Activated CD4-positive, alpha-beta T cell treated with anti-CD3 and anti-CD28 coated beads, Interleukin-2, Interleukin-6, amounts not matched to agents 100 ng/mL and 50 ng/mL, durations not matched to agents 16 hours and 8 hours (primary cell): ENCODE measurements around the gene ZFP57.
A peak's percentile ranks its signal among the peaks of the same experiment; 100 is the strongest.

Source experiments
- DNase-seq: peaks from one replicate; pipeline ENCODE4 v3.0.0-alpha.2; 2020

ZFP57 gene

DNA sequence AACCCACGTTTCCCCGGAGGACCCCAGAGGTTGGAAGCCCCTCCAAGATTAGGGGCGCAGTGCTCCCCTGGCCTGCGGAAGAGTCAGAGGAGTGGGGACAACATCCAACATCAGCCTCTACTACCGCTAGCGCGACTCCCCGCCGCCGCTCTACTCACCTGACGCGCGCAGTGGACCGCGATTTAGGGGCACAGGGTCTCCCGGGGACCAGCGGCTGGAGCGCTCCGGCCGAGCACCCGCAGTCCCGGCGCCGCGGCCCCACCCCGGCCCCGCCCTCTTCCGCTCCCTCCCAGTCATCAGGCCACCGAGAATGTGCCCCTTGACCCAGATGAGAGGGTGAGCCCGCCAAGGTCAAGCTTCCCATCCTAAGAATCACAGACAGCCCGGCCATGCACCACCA lies at the start of gene ZFP57:
ZFP57 (minus strand) TSS at position 249 of the 400 bp plus-strand sequence. CDS start 4,149 bp downstream, outside the sequence.
- DNase-seq, result no peak

DNA sequence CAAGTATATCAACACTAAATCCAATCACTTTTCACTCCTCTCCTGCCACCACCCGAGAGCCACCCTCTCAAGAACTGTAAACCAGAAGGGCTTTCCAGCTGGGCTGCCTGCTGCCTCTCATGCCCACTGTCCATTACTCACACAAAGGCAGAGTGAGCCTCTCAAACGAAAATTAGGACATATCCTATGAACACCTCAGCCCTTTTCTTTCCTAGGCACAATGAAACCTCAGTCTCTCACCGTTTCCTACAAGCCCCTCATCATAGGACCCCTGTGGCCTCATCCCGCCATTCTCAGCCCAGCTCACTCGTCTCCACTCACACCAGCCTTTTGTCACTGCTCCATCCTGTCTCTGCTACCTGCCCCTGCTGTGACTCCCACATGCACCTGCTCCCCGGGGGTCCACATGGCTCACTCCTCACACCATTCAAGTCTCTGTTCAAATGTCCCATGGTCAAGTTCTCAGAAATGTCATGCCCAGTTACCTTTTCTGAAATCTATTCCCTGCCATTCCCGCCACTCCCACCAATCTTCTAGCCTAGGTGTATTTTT lies 49.7 kb upstream of the ZFP57 start:
- no peak for DNase-seq

DNA sequence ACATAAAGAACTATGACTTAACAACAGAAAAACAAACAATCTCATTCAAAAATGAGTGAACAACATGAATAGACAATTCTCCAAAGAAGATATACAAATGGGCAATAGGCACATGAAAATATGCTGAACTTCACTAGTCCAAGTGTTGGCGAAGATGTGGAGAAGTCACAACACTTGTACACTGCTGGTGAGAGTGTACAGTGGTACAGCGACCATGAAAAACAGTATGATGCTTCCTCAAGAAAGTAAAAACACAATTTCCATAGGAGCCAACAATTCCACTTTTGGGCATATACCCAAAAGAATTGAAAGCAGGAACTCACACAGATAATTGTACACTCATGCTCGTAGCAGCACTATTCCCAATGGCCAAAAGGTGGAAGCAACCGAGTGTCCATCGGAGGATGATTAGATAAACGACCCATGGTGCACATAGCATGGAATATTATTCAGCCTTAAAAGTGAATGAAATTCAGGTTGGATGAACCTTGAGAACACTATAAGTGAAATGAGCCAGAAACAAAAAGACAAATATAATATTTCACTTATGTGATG lies 48.9 kb upstream of the ZFP57 start:
- DNase-seq, result no peak

DNA sequence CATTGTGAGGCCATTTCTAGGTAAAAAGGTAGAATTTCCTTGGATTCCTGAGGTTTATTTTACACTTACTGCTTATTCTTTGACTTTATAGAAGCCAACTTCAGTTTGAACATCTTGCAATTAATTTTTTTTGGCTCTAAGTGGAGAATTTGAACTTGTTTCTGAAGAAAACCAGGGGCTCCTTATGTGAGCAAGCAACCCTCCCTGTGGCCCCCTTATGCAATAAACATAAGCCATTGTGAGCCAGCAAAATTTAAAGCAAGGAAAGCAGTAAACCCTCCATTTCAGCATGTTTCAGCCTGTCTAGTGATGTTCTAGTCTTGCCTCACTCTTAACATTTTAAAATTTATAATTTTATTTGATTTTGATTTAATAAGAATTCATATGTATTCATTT lies 47.9 kb upstream of the ZFP57 start:
- DNase-seq, result no peak

DNA sequence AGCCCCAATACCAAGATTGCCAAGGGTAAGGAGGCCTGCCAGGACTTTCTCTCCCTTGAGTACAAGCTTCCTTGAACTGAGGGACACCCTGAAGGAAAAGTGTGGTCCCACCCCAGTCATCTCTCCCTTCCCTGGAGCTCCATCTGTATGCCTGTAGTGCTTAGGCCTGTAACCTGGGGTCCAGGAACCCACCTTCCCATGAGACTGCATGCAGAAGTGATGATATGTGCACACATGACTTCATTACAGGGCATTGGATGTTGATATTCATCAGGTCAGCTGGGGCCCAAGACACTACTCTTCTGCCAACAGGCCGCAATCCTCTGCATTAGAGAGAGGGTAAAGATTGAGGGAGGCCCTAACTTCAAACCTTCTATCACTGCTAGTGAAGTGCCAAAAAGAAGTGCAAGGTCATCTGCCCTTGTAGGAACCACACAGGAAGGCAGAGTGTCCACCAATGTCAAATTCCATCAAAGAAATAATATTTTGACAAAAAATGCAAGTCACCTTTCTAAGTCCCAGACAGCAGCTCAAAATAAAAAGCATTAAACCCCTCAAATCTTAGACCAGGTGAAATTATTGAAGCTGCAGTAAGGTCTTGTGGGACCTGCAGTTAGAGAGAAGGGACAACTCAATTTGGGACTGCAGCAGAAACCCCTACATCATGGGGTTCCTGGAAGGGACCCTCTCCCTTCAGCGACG lies 47.4 kb upstream of the ZFP57 start:
- no peak for DNase-seq

DNA sequence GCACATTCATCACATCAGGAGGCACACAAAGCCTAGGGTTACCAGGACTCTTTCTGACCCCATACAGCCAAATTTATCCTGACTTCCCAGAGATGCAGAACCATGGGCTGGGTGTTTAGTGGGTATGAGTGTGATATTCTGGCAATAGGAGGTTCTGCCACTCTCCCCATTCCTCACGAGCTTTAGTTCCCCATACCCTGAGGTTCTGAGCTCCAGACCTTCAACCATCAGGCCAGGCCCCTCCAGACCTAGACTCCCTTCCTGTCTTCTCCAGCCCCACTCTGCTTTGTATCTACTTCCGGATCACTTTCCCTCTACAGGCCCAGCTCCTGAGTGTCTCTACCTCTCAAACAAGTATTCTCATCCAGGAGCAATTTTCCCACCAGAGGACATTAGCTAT lies 46.7 kb upstream of the ZFP57 start:
- DNase-seq, result no peak

DNA sequence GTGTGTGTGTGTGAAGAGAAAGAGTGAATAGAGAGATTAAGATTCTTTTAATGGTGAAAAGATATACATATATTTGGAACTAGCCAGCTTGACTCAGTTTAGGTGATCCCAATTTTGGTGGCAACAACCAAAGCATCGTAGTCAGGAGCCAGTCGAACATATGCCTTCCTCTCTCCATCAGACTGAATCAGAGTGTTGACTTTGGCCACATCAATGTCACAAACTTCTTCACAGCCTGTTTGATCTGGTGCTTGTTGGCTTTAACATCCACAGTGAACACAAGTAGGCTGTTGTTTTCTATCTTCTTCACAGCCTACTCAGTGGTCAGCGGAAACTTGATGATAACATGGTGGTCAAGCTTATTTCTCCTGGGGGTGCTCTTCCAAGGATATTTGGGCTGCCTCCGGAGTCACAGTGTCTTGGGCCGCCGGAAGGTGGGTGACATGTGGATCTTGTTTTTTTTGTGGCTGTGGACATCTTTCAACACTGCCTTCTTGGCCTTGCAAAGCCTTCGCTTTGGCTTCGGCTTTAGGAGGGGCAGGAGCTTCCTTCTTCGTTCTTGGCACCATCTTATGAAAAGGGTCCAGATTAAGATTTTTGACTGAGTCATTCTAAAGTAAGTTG lies 45.7 kb upstream of the ZFP57 start:
- DNase-seq, result no peak

DNA sequence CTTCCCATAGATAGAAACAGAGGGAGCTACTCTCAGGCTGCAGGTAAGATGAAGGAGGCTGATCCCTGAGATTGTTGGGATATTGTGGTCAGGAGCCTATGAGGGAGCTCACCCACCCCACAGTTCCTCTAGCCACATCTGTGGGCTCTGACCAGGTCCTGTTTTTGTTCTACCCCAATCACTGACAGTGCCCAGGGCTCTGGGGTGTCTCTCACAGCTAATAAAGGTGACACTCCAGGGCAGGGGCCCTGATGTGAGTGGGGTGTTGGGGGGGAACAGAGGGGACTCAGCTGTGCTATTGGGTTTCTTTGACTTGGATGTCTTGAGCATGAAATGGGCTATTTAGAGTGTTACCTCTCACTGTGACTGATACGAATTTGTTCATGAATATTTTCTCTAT lies 45.0 kb upstream of the ZFP57 start:
- no peak for DNase-seq

DNA sequence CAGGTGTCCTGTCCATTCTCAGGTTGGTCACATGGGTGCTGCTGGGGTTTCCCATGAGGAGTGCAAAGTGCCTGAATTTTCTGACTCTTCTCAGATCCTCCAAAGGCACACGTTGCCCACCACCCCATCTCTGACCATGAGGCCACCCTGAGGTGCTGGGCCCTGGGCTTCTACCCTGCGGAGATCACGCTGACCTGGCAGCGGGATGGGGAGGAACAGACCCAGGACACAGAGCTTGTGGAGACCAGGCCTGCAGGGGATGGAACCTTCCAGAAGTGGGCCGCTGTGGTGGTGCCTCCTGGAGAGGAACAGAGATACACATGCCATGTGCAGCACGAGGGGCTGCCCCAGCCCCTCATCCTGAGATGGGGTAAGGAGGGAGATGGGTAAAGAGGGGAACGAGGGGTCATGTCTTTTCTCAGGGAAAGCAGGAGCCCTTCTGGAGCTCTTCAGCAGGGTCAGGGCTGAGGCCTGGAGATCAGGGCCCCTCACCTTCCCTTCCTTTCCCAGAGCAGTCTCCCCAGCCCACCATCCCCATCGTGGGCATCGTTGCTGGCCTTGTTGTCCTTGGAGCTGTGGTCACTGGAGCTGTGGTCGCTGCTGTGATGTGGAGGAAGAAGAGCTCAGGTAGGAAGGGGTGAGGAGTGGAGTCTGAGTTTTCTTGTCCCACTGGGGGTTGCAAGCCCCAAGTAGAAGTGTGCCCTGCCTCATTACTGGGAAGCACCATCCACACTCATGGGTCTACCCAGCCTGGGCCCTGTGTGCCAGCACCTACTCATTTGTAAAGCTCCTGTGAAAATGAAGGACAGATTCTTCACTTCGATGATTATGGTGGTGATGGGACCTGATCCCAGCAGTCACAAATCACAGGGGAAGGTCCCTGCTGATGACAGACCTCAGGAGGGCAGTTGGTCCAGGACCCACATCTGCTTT lies 44.3 kb upstream of the ZFP57 start:
- no peak for DNase-seq

DNA sequence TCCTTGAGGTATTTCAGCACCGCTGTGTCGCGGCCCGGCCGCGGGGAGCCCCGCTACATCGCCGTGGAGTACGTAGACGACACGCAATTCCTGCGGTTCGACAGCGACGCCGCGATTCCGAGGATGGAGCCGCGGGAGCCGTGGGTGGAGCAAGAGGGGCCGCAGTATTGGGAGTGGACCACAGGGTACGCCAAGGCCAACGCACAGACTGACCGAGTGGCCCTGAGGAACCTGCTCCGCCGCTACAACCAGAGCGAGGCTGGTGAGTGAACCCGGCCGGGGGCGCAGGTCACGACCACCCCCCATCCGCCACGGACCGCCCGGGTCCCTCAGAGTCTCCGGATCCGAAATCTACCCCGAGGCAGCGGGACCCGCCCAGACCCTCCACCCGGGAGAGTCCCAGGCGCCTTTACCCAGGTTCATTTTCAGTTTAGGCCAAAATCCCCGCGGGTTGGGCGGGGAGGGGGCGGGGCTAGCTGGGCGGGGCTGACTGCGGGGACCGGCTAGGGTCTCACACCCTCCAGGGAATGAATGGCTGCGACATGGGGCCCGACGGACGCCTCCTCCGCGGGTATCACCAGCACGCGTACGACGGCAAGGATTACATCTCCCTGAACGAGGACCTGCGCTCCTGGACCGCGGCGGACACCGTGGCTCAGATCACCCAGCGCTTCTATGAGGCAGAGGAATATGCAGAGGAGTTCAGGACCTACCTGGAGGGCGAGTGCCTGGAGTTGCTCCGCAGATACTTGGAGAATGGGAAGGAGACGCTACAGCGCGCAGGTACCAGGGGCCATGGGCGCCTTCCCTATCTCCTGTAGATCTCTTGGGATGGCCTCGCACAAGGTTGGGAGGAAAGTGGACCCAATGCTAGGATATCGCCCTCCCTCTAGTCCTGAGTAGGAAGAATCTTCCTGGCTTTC lies 43.0 kb upstream of the ZFP57 start:
- peak; percentile 78 for DNase-seq

DNA sequence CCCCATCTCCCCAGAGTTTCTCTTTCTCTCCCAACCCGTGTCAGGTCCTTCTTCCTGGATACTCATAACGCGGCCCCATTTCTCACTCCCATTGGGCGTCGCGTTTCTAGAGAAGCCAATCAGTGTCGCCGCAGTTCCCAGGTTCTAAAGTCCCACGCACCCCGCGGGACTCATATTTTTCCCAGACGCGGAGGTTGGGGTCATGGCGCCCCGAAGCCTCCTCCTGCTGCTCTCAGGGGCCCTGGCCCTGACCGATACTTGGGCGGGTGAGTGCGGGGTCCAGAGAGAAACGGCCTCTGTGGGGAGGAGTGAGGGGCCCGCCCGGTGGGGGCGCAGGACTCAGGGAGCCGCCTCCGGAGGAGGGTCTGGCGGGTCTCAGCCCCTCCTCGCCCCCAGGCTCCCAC lies 42.3 kb upstream of the ZFP57 start, which contains the start of gene HLA-F:
HLA-F (plus strand) TSS at position 173 of the 404 bp plus-strand sequence; CDS start at position 203, 30 bp downstream.
- DNase-seq, result peak; percentile 86

DNA sequence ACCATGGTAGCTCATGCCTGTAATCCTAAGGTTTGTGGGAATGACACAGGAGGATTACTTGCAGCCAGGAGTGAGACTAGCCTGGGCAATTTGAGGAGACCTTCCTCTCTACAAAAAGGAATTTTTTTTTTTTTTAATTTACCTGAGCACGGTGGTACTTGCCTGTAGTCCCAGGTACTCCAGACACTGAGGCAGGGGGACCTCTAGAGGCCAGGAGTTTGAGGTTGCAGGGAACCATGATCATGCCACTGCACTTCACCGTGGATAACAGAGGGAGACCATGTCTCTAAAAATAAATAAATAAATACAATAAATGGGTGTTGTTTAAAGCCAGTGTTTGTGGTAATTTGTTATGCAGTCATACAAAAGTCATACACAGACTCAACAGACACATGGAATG lies 39.9 kb upstream of the ZFP57 start:
- no peak for DNase-seq

DNA sequence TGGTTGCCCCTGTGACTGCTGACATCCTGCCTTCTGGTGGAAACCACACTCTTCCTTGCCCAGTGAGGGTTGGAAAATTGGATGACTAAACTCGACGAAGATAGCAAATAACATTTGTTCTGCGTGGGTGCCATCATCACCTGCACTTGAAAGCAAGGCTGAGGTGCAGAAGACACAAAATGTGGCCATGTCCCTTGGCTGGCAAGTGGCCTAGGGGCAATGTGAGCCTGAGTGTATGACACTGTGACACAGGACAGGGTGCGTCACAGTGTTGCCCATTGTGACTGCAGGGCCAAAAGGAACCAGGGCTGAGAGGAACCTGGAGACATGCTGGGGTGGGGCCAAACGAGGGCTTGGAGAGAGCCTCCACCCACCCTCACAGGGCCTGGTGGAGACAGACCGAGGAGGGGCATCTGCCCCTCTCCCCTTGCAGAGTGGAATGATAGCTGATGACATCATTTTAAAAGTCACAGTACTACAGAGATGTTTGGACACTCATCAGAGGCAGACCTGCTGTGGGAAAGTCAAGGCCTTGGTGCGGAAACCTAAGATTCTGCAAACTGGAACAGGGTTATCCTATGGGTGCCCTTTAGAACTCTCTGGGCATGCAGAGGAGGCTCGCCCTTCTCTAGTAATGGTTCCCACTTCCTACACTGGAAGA lies 29.5 kb upstream of the ZFP57 start:
- DNase-seq, result peak; percentile 20

DNA sequence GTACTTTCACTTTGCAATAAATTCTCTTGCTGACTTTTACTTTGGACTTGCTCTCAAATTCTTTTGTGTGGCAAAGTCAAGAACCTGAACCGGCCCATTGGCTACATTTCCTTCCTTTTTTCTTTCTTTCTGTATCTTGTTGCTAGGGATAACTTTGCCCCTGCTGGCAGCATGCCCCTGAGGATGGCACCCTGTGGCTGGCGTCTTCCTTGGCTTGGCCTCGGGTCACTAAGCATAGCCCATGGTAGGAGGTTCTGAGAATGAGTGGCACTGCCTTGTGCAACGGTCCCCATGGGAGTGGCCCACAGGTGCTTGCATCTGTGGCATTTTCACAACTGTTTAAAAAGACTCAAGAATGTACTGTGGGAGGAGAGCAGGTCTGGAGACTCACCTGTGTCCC lies 28.2 kb upstream of the ZFP57 start:
- peak; percentile 16 for DNase-seq

DNA sequence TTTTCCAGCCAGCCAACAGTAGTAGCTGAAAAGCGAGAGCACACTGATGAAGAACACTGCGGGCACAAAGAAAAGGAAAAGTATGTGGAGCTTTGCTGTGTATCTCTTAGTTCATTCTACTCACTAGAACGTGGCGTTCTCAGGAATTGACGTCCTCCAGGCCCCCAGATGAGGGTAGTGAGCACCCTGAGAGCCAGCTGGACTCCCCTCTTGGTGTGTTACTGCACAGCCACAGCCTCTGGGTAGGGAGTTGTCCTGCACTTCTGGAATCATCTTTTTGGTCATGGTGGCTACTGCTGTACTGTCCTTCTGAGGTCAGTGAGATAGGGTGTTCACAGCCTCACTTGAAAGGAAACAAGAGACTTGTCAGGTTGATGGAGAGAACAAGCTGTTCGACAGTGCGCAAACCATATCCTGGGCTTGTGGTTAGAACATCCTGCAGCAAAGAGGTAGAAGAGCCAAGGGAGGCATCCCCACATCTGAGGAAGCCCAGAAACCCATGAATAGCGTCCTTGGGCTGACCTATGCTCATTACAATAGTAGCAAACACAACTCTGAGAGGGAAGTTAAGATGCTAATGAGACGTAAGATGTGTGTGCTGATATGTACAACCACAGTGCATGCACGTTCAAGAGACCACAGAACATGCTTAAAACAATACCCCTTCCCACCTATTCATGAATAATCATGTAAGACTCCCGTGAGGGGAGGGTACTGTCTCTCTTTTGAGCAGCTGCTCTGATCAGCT lies 27.7 kb upstream of the ZFP57 start:
- peak; percentile 77 for DNase-seq

DNA sequence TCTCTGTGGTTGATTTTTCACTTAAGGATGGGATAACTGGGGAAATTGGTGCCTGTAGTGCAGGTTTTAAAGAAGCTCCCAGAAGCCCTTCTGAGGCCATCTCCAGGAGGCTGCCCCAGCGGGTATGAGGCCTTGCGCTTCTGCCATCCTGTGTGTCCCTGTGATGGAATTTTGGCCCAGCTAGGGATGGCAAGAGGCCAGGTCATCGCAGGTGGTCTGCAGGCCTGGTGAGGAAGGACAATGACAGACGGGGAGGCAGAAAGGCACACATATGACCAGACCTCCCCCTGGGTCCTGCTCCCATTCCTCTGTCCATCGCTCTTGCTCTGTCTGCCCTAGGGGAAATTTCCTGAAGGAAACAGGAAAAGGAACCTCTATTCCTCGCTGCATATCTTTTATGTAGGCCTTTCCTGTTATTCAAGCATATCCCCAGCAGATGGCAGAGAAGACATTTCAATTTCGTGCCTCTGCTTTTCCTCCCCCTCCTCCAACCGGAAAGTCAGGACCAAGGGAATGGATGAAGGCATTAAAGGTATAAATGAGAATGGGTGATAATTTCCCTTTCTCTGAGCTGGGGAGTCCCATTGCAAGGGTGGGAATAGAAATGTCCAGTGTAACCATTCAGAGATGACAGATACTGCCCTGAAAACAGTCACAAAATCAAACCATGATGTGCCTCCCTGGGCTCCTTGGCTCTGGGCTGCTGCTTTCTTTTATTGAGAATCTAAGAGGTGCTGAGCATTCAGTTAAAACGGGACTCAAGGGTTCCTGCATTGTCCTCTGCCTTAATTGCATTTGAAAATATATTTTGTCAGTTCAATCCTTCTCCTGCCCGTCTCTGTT lies 24.7 kb upstream of the ZFP57 start:
- DNase-seq, result peak; percentile 36

DNA sequence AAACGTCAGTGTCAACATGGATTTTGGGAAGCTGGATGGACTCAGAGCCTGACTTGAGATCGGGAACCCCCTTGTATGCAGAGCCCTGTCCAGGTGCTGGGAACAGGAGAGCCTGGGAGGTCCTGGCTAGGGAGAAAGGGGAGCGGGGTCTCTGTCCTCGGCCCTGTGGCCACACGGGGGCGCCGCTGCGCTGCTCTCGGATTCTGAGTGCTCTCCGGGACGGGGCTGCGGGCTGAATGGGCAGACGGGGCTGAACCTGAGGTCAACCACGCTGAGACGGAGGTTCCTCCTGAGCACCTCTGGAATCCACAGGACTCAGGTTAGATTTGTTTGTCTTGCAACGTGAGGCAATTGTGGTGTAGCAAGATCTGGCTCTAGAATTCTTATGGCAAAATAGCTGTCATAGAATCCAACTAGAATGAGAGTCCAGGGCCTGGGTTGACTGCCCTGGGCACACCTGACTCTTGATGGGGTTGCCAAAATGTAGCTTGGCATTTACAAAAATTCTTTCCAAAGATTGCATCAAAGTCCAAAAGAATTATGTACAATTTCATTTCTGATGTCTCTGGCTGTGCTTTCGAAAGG lies 21.7 kb upstream of the ZFP57 start:
- DNase-seq, result peak; percentile 81

DNA sequence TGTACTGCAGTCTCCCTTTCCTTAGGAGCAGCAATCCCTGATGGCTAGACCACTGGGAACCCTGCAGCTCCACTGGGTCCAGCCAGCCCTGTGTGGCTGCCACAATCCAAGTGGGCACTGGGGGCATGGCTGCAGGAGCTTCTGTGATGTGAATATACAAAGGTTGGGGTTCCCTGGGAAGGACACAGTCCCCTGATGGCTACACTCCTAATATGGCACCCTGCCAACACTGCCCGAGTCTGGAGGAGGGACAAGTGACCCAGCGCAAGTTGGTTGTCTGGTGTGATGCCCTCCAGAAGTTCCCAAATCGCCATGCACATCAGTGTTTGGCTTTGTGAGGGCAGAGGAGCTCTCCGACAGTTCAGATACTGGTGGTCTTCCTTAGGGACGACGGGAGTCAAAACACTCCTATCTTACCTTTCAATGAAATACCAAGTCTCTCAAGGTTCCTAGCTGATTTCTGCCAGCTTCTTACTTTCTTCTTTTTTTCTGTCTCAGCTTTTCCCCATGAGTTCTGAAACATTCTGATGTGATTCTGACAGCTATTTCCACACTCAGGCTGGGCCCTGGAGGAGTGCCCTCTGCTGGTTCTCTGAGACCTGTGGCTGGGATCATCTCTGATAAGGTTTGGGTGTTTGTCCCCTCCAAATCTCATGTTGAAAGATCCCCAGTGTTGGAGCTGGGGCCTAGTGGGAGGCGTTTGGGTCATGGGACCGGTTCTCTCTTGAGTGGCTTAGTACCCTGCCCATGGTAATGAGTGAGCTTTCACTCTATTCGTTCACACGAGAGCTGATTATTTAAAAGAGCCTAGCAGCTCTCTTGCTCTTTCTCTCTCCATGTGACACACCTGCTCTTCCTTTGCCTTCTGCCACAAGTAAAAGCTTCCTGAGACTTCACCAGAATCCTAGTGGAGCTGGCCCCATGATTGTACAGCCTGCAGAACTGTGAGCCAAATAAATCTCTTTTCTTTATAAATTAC lies 15.5 kb upstream of the ZFP57 start:
- DNase-seq, result peak; percentile 17
